HG03039 (cell line): ENCODE measurements around the gene PITPNB.

Experiments
- ATAC-seq: cut with Tn5 transposase; IDR thresholded peaks from one replicate; pipeline ENCODE4 v1.9.1; 2021; ENCODE audit warnings: mild to moderate bottlenecking, moderate library complexity; ENCODE audit not compliant: unreplicated experiment

PITPNB gene

DNA sequence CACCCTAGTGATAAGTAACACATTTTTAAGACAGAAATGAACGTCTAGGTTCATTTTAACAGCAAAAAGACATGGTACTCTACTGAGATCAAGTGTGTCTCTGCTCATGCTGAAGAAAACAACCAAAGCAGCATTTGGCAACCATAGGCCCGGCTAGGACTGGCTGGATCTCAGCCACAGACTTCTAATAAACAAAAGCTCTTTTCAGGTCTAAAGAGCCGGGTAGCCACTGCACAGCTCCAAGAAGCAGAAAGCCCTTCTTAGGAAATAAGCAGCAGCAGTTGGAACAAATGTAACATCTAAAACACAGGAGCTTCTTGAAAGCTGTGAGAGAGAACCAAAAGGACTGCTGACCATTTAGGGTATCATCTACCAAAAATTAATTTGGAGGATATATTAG is 37.6 kb downstream of the PITPNB start:
- no peak for ATAC-seq

DNA sequence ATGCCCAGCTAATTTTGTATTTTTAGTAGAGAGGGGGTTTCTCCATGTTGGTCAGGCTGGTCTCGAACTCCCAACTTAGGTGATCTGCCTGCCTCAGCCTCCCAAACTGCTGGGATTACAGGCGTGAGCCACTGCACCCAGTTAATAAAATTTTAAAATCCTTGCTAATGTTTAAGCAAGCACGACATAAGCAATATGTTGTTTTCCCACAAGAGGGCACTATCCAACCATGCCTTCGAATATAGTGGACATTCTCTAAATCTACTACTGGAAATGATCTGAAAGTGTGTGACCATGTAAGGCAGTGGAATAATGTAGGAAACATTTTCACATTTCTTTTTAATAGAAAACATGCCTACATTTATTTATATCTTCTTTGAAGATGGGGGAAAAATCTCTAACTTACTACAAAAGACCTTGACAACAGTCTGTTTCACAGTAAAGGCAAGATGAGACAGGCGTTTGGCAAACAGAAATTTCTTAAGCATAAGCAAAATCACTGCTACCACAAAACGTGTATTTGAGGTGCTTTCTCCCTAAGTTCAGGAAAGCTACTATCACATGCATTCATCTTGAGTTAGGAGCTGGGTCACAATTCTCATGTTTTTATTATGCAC is 38.2 kb downstream of the PITPNB start:
- no peak for ATAC-seq

GRCh38 chr22:27879923-27880322 is 39.1 kb downstream of the PITPNB start:
- ATAC-seq, result no peak

- no peak for ATAC-seq
These were observed 40.5 kb downstream of the PITPNB start for GRCh38 chr22:27878541-27878940.

- ATAC-seq, result no peak
These were observed 41.6 kb downstream of the PITPNB start for GRCh38 chr22:27877501-27877900.

GRCh38 chr22:27876684-27877083 is 42.4 kb downstream of the PITPNB start:
- ATAC-seq, result no peak

DNA sequence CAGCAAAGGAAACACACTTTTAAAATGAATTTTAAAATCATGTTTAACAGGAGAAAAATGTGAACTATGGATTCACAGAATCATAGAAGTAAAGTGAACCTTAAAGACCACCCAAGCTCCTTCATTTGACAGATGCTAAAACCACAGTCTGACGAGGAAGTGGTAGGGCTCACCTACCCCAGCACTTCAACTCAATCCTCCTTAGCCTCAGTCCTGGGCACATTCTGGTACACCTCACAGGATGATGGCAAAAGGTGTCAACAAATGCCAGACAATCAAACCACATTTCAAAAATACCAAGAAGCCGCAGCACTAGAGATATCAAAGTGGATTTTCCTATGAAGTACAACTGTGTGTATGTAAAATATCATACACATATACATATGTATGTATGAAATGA is 43.1 kb downstream of the PITPNB start:
- ATAC-seq, result no peak

DNA sequence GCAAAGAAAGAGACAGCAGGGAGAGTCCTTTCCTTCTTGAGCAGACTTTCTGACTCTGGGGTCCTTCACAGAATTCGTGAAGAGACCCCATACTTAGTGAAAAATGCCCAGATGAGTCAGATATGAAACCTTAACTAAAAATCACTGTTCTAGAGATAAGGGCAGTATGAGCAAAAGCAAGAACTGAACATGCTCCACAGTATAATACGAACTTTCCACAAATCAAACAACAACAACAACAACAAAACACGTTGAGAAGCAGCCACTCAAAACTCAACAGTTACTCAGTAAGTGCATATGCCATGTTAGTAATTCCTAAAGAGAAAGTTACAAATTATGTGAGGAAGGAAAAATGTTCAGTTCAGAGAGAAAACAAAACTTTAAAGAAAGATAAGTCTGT is 44.3 kb downstream of the PITPNB start:
- ATAC-seq, result no peak

- ATAC-seq, result no peak
These were observed 44.9 kb downstream of the PITPNB start for GRCh38 chr22:27874185-27874584.

GRCh38 chr22:27873472-27873871 is 45.6 kb downstream of the PITPNB start:
- ATAC-seq, result no peak

DNA sequence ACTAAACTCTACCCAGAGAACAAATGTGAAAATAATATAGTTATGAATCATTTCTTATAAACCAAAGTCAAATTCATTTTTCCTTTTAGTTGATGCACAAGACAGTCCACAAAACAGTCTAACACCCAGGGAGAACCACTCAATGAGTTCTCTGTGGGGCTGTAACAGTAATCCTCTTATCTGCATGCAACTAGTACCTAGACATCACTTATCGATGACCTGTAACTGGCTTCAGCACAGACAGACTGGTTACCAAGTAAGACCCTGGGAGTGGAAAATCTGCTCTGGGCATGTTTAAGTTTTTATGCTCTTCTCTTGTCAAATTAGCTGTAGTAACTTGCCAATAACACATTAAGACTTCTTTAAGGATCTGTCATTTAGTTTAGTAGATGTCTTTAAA is 46.6 kb downstream of the PITPNB start:
- no peak for ATAC-seq

GRCh38 chr22:27871306-27872014 is 47.6 kb downstream of the PITPNB start:
- ATAC-seq, result no peak

GRCh38 chr22:27870234-27871191 is 48.5 kb downstream of the PITPNB start:
- ATAC-seq, result no peak

- no peak for ATAC-seq
These were observed 50.2 kb downstream of the PITPNB start for GRCh38 chr22:27868732-27869282.

DNA sequence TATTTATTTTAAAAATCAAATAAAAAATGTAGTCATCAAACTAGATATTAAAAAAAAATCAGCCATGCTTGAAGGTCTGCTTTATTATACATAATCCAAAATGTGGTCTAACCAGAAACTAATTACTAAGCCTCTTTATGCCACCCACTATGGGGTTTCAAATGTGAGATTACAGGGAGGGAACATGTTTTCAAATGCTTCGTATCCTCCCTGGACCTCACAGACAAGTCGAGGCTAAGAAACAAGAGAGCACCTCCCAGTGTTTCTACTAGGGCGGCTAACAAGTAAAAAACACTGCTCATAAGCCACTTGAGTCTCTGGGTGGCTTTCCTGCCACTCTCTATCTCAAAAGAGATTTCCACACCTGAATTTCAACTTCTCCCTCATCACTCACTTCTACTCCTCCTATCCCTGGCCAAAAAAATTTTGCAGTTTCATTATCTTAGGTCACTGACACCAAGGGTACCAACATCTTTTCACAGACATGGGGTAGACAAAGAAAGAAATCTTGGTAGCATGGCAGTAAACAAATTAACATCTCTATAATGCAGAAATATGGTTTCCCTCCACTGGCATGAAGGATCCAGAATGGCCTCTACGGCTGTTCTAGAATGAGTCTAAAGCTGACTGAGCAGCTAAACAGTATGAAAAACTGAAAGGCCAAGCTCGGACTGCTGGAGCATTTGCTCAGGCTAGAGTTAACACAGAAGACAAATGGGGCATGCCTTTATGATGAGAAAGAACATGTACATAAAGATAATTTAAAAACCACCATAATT is 50.9 kb downstream of the PITPNB start:
- ATAC-seq, result no peak

DNA sequence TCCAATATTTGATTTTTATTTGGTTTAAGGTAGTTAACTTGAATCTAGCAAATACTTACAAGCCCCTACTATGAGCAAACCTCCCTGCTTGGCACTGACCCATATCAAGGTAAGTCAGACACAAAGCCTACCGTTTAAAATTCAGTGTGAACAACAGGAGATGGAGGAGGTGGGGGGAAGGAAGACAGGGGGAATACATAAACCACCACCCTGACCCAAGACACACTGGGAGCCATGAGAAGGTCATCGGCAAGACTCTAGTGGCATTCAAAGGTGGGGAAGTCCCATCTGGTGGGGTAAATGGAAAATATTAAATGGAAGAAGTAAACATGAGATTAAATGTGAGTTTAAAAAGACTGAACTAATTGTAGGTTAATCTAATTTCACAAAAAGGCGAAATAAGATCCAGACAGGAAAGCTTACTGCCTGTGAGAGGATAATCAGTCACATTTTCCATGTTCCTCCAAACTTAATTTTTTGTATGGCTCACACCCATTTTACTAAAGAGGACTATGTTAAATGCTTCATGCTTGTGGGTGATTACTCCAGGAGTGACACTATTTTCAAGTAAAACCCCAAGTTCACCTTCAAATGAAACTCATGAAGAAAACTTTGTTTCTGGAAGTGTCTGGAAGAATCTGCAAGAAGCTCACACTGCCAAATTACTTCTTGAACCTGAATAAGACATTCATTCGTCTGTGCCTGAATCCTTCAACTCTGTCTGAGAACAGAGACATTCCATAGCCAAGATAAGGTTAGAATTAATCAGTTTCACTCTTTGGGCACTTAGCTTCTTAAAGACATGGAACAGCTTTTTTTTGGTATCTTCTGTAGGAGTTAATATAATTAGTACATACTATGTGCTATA is 51.7 kb downstream of the PITPNB start:
- no peak for ATAC-seq

DNA sequence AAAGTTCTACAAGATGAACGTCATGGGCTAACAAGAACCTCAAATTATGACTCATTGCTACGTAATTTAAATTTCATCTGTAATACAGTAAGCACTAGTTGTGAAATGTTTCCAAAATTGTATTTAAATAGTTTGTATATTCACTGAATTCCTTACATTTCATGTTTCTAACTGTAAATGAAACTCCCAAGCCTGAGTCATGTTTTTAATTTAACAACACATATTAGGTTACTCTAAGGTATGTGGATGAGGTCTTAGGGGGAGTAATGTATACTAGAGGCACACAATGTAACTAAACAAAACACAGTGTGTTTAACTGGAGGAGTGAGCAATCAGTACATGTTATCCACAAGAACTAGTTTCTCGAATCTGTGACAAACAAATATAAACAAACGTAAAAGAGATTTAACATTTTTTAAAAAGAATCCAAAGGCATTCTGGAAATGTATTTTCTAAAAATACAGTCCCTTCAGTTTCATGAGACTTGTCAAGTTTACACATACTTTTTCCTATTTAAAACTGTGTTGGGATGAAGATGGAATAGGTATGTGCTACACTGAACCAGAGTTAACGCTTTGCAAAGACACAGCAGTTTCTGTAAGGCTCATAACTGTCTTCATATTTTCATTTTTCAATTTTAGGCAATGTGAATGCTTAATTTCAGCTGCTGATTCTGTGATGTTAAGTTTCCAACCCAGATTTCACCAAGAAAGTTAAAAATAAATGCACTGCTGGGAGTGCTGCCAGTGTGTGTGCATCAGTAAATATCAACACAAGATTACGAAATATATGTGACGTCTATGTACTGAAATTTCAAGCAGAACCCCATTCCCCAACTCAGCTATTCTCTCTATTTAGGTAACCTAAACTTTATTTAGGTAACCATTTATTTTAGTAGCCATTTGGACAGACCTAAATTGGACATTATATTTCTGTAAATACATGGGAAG is 52.6 kb downstream of the PITPNB start:
- no peak for ATAC-seq

DNA sequence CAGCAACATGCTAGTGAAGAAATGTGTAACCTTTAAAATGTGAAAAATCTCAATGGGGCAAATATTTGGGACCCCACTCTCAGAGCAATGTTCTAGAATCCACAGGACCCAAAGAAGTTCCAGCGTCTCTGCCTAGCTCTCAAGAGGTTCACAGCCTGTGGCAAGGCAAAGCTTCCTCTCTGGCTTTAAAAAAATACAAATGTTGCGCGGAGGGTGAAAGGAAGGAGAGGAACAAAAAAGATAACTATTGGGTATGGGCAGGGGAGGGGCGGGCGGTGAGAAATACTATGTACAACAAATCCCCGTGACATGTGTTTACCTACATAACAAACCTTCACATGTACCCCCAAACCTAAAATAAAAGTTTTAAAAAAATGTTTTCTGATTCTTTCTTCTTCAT is 53.6 kb downstream of the PITPNB start:
- no peak for ATAC-seq

GRCh38 chr22:27863556-27863955 is 55.5 kb downstream of the PITPNB start:
- no peak for ATAC-seq
